Activated effector memory CD4-positive, alpha-beta T cell treated with Interleukin-2 at 50 U/mL for 16 hours (primary cell): ENCODE data around the gene TRIM42.

Experiments used
- DNase-seq: peaks from one replicate; pipeline ENCODE4 v3.0.0-alpha.2; 2020

The TRIM42 gene

DNA sequence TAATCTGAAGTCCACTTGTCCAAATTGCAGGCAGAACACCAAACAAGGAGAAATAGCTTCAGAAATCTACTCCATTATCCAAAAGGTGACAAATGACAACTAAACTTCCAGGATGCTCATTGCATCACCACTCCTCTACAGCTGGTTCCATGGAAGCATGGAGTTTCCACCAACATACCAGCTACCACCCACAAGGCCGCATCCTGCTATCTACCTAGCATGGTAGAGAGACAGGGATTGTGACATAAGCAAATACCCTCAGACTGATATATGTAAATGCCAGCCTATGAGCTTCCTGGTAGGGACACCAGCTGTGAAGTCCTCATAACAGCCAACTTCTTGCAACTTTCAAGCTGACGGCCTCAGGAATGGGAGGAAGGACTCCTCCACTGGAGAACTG is at the start of gene TRIM42:
TSS of gene TRIM42 (plus strand) at position 301 of the 400 bp plus-strand sequence. CDS start 166 bp downstream, outside the sequence.
- no peak for DNase-seq

DNA sequence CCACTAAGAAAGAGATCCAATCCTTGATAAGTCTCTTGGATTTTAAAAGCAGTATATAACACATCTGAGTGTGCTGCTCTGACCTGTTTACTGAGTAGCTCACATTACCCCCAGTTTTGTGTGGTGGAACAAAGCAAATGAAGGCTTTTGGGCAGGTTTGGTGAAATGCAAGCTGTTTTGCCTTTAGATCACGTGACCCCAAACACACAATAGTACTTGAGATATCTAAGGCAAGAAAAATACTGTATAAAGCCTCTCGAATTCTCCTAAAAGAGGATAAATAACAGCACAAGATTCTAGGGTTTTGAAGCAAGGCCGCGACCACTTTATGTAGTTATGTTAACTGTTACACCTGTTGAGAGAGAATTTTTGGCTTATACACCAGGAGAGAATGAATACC is 49.3 kb upstream of the TRIM42 start:
- no peak for DNase-seq

DNA sequence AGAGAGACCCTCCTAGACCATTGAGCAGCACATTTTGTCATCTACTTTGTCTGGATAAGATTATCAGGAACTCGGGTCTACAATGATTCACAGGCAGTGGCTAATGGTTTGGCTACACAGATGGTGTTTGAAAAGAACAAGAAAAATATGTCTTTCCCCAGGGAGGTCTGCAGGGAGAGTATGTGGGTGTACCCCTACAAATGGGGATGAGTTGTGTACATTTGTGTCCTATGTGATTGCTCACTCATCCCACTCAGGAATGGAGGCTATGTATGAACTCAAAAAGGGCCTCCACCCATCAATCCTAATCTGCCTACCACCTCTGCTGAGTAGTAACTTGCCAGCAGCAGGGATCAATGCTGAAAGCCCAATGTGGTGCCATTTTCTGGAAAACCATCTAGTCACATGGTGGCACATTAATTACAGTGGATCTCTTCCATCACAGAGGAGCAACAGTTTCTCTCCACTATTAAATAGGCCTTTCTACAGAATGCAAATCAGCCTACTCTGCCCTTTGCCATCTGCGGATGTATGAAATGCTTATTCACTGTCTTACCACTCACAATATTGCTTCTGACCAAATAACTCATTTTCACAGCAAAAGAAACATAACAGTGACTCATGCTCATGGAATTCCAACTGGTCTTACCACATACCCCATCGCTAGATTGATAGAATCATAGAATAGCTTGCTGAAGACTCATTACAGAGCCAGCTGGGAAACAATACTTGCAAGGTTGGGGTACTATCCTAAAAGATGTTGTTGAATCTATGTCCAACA is 48.3 kb upstream of the TRIM42 start:
- no peak for DNase-seq

DNA sequence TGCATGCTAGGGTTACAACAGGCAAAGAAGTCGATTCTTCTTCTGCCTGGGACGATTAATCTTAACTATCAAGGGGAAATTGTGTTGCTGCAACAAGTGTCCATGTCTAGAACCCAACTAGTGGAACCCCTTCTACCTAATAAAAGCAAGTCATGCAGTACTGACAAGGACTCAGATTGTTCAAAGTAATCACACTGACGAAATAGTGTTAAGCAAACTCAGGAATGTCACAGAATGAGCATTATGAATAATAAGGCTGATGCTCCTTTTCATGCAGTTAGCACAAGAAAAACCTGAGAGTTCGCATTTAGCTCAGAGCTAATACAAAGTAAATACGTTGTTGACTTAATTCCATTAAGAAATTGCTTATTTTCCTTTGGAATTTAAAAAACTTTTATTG is 47.5 kb upstream of the TRIM42 start:
- no peak for DNase-seq

DNA sequence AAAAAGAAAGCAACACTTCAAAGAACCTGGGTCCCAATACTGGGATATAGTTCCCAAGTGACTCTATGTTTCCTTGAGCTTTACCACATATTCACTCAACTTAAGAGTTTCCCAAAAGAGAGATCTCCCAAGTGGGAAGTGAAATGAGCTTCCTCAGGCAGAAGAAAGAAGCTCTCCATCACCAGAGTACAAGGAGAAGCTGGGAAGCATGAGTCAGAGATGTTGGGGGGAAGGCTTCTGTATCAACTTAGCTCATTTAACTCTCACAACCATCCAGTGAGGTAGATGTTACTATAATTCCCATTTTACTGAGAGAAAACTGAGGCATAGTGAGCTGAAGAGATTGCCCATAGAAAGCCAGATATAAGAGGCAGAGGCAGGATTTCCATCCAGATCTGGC is 47.0 kb upstream of the TRIM42 start:
- no peak for DNase-seq

DNA sequence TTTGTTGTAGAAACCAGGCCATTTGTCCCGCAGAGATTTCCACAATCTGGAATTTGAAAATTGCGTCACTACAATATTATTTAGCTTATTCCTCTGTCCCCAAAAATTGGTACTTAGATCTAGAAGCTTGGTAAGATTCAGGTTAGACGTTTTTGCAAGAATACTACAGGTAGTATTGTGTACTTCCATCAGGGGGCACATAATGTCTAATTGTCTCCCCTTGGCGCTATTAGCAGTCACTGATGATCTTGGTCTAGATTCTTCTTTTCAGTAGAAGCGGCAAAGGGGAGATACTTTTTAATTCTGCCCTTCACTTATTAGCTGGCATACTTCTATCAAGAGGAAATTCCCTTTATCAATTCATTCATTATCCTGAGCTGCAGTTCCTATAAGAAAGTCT is 42.6 kb upstream of the TRIM42 start:
- DNase-seq = no peak

DNA sequence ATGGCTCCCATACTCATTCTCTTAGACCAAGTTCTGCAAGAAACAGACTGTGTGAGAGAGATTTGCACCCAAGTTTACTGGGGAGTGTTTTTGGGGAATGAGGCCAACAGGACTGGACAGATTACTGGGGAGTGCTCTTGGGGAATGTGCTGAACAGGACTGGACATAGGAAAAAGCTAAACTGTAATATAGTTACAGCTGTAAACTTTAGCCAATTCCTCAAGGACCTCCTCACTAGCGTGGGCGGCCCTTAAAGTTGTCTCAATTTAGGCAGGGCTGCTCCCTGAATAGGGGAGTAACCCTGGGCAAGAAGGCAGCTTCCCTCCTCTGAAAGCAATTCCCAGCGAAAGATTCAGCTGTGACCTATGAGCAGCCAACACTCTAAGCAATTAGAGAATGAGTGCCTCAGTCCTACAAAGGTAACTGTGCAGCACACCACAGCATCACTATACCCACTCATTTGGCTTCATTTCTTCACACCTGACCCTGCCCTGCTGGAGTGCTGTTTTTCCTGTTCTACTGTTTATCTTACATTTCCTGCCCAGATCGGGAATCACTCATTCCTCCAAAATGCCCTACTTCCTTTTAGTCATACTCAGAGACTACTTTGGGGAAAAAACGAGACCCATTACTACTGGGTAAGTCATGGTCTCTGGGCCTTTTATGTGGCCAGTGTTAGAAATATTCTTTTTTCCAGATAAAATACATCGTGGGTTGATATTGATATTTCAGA is 41.3 kb upstream of the TRIM42 start:
- no peak for DNase-seq

DNA sequence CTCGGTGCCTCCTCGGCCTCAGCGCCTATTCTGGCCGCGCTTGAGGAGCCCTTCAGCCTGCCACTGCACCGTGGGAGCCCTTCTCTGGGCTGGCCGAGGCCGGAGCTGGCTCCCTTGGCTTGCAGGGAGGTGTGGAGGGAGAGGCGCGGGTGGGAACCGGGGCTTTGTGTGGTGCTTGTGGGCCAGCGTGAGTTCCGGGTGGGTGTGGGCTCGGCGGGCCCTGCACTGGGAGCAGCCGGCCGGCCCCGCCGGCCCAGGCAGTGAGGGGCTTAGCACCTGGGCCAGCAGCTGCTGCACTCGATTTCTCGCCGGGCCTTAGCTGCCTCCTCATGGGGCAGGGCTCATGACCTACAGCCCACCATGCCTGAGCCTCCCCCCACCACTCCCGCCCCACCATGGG is 26.6 kb upstream of the TRIM42 start:
- no peak for DNase-seq

DNA sequence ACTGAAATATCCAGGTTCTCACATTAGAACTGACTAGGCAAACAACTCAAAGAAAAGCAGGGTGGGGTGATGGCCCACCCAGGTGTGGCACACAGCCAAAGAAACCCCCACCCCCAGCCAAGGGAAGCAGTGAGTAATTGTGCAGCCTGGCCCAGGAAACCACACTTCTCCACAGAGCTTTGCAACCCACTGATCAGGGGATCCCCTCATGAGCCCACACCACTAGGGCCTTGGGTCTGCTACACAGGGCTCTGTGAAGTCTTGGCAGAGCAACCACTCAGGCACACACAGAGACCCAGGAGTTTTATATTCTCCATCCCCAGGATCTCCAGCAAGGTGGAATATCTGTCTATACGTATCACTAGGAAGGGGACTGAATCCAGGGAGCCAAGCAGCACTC is 22.2 kb upstream of the TRIM42 start:
- no peak for DNase-seq

DNA sequence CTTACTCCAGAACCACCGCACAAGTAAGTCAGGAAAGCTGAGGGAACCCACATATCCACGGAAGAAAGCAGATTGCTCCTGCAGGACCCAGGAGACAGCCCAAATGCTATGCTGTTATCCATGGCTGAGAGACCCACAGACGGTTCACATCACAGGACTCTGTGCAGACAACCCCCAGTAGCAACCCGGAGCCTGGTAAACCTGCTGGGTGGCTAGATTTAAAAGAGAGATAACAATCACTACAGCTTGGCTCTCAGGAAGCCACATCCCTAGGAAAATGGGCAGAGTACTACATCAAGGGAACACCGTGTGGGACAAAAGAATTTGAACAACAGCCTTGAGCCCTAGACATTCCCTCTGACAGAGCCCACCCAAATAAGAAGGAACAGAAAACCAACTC is 13.8 kb upstream of the TRIM42 start:
- no peak for DNase-seq

DNA sequence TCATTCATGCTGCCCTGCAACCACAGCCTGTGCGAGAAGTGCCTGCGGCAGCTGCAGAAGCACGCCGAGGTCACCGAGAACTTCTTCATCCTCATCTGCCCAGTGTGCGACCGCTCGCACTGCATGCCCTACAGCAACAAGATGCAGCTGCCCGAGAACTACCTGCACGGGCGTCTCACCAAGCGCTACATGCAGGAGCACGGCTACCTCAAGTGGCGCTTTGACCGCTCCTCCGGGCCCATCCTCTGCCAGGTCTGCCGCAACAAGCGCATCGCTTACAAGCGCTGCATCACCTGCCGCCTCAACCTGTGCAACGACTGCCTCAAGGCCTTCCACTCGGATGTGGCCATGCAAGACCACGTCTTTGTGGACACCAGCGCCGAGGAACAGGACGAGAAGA is 4.7 kb downstream of the TRIM42 start:
- no peak for DNase-seq

DNA sequence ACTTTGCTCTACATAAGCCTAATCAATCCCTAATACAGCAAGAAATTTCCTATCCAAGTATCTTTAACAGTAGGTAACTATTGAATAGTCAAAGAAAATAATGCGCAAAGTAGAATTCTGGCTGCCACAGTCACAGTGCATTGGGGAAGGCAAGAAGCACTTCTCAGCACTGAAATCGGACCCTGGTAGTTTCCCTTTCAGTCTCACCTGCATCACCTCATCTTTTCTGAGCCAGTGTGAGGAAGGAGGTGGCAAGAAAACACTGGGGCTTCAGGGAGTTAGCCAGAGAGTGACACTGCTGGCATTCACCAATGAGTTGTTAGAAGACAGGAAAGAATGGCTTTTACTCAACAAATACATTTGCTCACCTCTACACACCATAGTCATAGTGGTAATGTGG is 8.3 kb downstream of the TRIM42 start:
- no peak for DNase-seq

DNA sequence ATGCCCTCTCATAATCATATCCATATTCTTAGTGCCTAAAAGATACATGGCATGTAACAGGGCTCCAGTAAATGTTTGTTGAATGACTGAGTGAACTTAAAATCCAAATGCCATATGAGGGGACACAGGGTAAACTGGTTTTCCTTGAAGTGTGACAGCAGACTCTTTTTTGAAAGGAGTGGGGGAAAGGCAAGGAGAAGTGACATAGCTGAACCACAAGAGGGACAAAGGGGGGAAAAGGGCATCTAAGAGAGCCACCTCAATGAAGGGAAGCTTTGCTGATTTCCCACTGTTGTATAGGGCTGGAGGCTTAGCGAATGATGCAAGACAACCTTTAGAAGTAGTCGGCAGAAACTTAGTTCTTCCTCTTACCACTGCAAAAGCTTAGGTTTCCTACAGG is 9.1 kb downstream of the TRIM42 start:
- DNase-seq = no peak

DNA sequence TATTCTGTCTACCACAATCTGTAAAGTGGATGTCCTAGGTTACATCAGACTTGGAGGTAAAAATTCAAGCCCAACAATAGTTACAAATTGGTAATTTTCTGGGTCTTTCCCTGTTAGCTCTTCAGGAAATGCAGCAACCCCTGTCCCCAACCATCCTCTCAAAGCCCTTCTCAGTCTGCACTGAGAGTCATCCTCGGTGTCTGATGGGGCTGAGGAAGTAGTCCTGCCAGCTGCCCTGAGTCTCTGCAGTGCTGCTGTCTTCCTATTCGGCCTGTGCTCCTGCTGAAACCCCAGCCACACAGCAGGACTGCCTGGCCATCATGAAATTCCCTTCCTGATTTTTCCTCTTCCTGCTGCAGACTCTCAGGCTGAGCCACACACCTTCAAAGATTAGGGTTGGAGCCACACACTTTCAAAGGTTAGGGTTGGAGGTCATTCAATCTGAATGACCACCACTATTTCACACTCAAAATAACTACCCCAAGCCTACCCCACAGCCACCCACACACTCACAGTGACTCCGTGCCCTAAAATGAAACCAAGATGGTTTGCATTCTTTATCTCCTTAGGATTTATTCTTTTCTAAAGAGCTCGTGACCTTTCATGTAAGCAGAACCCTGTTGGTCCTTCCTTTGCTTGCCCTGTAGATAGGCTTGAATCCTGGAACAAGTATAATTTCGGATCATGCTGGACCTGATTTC is 17.6 kb downstream of the TRIM42 start:
- no peak for DNase-seq

DNA sequence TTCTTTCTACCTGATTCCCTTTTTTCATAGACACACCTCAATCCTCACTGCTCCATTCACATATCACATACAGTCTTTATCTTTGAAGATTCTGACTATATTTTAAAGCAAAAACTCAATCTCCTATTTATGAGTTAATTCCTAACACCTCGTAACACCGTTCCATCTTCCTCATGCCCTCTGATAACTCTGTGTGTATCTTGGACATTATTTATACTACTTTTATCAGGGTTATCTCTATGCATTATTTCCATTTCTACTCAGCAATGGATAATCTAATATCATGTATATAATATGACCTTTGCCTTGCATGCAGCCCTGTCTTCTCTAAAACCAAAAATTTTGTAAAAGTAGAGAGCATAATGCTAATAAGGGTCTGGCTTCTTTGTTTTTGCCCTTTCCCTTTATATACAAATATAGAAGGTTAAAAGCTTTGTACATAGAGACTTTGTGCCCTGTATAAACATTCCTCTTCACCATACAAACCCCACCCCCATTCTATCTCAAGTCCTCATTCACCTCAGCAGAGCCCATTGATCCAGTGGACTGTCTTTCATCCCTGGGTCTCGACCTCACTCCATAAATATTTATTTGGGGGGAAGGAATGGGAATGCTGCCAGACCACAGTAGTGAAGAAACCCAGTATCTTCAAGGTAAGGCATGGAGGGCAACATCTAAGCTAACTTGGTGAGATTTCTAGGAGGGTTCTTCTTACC is 21.8 kb downstream of the TRIM42 start:
- DNase-seq = no peak

DNA sequence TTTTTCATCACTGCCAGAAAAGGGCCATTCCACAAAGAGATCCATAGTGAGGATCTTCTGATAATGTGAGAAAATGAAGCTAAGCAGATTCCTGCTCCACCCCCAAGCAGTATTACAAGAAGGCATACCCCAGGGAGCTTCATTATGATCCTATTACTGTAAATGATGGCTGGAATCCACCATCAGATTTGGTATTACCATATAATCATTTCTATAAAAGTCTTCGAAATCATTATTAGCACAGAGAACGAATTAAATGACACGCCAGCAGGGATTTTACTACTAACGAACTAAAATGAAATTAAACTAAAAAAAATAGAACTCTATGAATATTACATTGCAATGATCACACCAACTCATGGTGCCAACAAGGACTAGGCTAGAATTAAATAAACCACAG is 24.4 kb downstream of the TRIM42 start:
- DNase-seq = no peak

DNA sequence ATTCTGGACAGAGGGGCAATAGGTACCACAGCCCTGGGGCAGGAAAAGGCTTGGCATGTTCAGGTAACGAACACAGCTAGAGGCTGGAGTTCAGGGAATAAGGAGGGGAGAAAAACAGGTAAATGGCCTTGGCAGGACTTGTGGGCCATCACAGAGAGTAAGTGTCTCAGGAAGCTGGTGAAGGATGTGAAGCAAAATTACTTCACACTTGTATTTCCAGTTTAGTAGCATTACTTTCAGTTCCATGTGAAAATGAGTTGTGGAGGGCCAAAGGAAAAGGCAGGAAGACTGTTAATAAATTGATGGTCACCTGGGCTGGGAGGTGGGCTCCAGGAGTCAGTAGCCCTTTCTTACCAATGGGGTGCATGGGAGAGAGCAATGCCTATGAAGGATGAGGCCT is 25.6 kb downstream of the TRIM42 start:
- no peak for DNase-seq

DNA sequence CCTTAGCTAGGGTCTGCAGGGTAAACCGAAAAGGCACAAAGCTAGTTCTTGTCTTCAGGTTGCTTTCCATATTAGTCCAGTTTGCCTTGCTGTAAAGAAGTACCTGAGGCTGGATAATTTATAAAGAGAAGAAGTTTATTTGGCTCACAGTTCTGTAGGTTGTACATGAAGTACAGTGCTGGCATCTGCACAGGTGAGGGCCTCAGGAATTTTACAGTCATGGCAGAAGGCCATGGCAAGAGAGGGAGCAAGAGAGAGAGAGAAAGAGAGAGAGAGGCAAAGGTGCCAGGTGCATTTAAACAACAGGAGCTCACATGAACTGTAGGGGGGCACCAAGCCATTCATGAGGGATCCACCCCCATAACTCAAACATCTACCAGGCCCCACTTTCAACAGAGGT is 26.9 kb downstream of the TRIM42 start:
- DNase-seq = no peak

DNA sequence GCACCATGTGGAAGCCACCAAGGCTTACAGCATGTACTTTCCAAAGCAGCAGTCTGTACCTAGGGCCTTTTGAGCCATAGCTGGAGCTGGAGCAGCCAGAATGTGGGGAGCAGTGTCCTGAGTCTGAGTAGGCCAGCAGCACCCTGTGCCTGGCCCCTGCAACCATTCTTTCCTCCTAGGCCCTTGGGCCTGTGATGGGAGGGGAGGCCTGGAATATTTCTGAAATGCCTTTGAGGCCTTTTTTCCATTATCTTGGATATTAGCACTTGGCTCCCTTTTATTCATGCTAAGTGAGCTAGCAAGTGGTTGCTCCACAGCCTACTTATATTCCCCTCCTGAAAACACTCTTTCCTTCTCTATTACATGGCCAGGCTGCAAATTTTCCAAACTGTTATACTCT is 28.1 kb downstream of the TRIM42 start:
- no peak for DNase-seq

DNA sequence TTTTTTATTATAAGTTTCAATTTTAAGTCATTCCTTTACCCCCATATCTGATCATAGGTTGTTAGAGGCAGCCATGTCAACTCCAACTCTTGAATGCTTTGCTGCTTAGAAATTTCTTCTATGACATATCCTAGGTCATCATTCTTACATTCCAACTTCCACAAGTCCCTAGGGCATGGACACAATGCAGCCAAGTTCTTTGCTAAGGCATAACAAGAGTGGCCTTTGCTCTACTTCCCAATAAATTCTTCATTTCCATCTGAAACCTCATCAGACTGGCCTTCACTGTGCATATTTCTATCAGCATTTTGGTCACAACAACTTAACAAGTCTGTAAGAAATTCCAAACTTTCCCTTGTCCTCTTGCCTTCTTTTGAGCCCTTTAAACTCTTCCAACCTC is 28.5 kb downstream of the TRIM42 start:
- no peak for DNase-seq

DNA sequence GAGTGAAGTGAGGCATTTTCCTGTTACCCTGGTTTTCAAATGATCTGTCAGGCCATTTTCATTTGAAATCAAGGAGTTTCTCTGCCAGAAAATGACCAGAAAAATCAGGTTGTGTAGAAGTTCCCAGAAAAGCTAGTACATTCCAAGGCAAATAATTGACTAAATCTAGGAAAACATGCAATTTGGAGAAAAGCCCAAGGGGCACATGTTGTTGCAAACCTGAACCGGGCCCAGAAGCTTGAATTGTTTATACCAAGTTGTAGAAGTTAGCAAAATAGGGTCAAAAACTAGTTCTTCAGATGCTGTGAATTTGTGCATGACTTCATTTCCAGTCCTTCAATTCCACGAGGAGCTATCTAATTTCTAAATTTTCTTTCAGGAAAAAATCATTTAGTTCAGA is 31.0 kb downstream of the TRIM42 start:
- DNase-seq = no peak

DNA sequence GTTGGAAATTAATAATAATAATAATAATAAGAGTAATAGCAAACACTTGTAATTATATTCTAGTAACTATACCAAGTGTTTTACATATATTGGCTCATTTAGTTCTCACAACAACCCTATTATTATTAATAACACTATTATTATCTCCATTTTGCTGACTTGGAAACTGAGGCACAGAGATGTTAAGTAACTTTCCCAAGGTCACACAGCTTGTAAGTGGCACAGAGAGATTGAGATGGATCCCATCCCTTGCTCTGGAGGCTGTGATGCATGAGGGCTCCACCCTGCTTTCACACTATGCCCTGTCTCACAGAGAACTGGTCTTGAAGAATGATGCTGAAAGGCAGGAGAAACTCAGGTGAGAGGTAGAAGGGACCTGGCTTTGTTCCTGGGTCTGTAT is 31.9 kb downstream of the TRIM42 start:
- no peak for DNase-seq

DNA sequence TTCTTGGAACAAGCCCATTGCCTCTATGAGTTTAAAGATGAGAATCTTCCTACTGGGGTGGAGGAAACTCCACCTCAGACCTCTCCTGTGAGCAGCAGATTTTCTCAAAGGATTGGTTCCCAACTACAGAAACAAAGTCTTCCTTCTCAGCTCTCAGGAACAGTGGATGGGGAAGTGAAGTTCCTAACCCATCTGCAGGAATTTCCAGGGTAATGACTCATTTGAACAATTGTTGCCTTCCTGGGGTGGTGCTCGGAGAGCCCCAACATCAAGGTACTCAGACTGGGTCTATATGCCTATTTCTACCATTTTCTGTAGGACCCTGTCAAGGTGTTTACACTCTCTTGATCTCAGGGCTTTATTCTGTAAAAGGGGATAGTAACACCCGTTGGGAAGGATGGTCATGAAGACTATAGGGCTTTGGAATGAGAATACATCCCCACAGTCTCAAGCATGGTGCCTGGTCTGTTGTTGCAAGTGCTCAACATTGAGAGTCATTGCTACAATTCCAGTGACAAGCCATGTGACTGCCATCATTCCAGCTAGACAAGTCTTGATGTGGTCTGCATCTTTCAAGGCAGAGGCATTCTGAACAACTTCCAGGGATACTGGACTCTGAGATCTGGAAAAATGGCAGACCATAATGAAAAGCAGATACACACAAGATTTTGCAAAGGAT is 33.0 kb downstream of the TRIM42 start:
- DNase-seq = no peak
